CD4-positive, alpha-beta memory T cell (primary cell): Measurements from ENCODE around the gene NAXE. TPM values are rescaled to one million over a fixed set of nuclear protein-coding genes. Genes with fewer than 3 reads are reported as not detected.

Experiments
- CTCF ChIA-PET: fragments of 350-600 bp; sonication (Branson Sonifier 250); formaldehyde crosslinking; loops from one replicate; lab custom pipeline; 2021; ENCODE audit warnings: inconsistent platforms; ENCODE audit not compliant: partially characterized antibody; lab: Charles Lee
- POLR2A ChIA-PET: fragments of 350-600 bp; sonication (Branson Sonifier 250); formaldehyde crosslinking; loops from one replicate; lab custom pipeline; 2021; ENCODE audit not compliant: partially characterized antibody; lab: Charles Lee
- DNase-seq, 5 donors: peaks; one replicate each; pipeline versions ENCODE4 v3.0.0 to v3.0.0-alpha.2; 2020 to 2022; ENCODE audit warnings: mixed read lengths in 1 of 5
- H3K27ac ChIP-seq: one replicate; pipeline ENCODE4 v1.7.0; 2013; ENCODE audit warnings: low read depth, low read length
- H3K27me3 ChIP-seq: 2 replicates; pipeline ENCODE4 v1.7.0; 2013; ENCODE audit warnings: mild to moderate bottlenecking, low read length, moderate library complexity; ENCODE audit not compliant: insufficient read depth
- H3K36me3 ChIP-seq: 2 replicates; pipeline ENCODE4 v1.7.0; 2013; ENCODE audit warnings: mild to moderate bottlenecking, low read length, moderate library complexity; ENCODE audit not compliant: insufficient read depth
- H3K4me1 ChIP-seq: 2 replicates; pipeline ENCODE4 v1.7.0; 2013; ENCODE audit warnings: mild to moderate bottlenecking, low read length, moderate library complexity; ENCODE audit not compliant: insufficient read depth
- H3K4me3 ChIP-seq, 2 donors: one replicate each; pipeline ENCODE4 v1.7.0; 2013; ENCODE audit warnings: low read length in 2 of 2, mild to moderate bottlenecking in 1 of 2
- H3K9me3 ChIP-seq, 2 donors: one replicate each; pipeline ENCODE4 v1.7.0; 2013; ENCODE audit warnings: low read length in 2 of 2, control low read depth in 1 of 2; ENCODE audit not compliant: control insufficient read depth in 1 of 2
- H3K27ac Mint-ChIP-seq, 7 donors: one replicate each; pipeline ENCODE4 v1.8.0; 2020 to 2021; ENCODE audit warnings: mixed read lengths in 7 of 7, mild to moderate bottlenecking in 6 of 7, inconsistent platforms in 3 of 7, moderate library complexity in 3 of 7
- H3K27me3 Mint-ChIP-seq, 2 donors: one replicate each; pipeline ENCODE4 v1.8.0; 2020 to 2021; ENCODE audit warnings: mixed read lengths in 2 of 2
- H3K36me3 Mint-ChIP-seq, 2 donors: one replicate each; pipeline ENCODE4 v1.8.0; 2020 to 2021; ENCODE audit warnings: mixed read lengths in 2 of 2, inconsistent platforms in 1 of 2, mild to moderate bottlenecking in 1 of 2
- H3K4me1 Mint-ChIP-seq, 4 donors: one replicate each; pipeline ENCODE4 v1.8.0; 2020 to 2021; ENCODE audit warnings: mixed read lengths in 4 of 4, mild to moderate bottlenecking in 1 of 4
- H3K4me3 Mint-ChIP-seq, 8 donors: one replicate each; pipeline ENCODE4 v1.8.0; 2020 to 2021; ENCODE audit warnings: mixed read lengths in 8 of 8, mild to moderate bottlenecking in 7 of 8, moderate library complexity in 6 of 8, inconsistent platforms in 3 of 8
- H3K9me3 Mint-ChIP-seq, 8 donors: one replicate each; pipeline ENCODE4 v1.8.0; 2020 to 2021; ENCODE audit warnings: mixed read lengths in 8 of 8, mild to moderate bottlenecking in 5 of 8, inconsistent platforms in 3 of 8, moderate library complexity in 1 of 8
- intact Hi-C: fragments of 100-400 bp; cut with micrococcal nuclease; formaldehyde crosslinking; loops from one replicate; pipeline ENCODE4 v1.15.1; 2023
- polyA plus RNA-seq, 2 donors: library from polyadenylated mRNA; unstranded; fragments of 300-500 nt; fragmentation: Illumina TruSeq; gene quantifications; one replicate each; pipeline ENCODE4 v1.2.3, GENCODE V29; 2021
- total RNA-seq, 2 experiments: library from RNA; stranded (reverse); gene quantifications; one replicate each; pipeline ENCODE4 v1.2.3, GENCODE V29; 2021

NAXE gene
- total and polyA plus RNA-seq, 4 experiments from 2014 or later = 46.7 to 152 (median 71.4) TPM

- Histone ChIP-seq H3K9me3 (no peaks in the 10 kb centered on the region), H3K27me3 (peaks cover 57% of the 10 kb centered on the region), H3K27ac (no peak overlapping the region), H3K4me3 (no peak overlapping the region), H3K4me1 (peaks cover 32% of the 10 kb centered on the region), H3K36me3 (no peaks in the 10 kb centered on the region)
- POLR2A ChIA-PET = no interaction called here
- H3K27me3 Mint-ChIP-seq = peaks cover 61 to 76% of the 10 kb centered on the region in 2 donors
- intact Hi-C loops = no loop called here
- DNase-seq = no peak
- H3K27ac Mint-ChIP-seq = peak overlapping the region in 4 of 7 donors; percentile 12 to 65 (median 23)
- CTCF ChIA-PET = interaction anchor here (0.7 to 3.3 kb wide), 5 partner anchors 8 to 17 kb away, joined by 3 to 23 read pairs (median 4); no protein-coding TSS in a partner anchor
- peak overlapping the region in 6 of 8 donors; percentile 42 to 76 (median 56) for H3K4me3 Mint-ChIP-seq
- H3K4me1 Mint-ChIP-seq = peaks cover 12 to 35% (median 22%) of the 10 kb centered on the region in 4 donors
- H3K36me3 Mint-ChIP-seq = no peaks in the 10 kb centered on the region
- H3K9me3 Mint-ChIP-seq = peaks cover 0 to 3% (median 0%) of the 10 kb centered on the region in 8 donors
Observed at GRCh38 chr1:156643049-156643777, 51.6 kb downstream of the NAXE start.

GRCh38 chr1:156643778-156644092 lies 52.2 kb downstream of the NAXE start:
- CTCF ChIA-PET = interaction anchor here (1.7 to 3.3 kb wide), 2 partner anchors 13 to 18 kb away, joined by 7 to 23 read pairs; no protein-coding TSS in a partner anchor
- peaks cover 0 to 3% (median 0%) of the 10 kb centered on the region in 8 donors for H3K9me3 Mint-ChIP-seq
- peaks cover 12 to 35% (median 22%) of the 10 kb centered on the region in 4 donors for H3K4me1 Mint-ChIP-seq
- H3K4me3 Mint-ChIP-seq = peak overlapping the region in 4 of 8 donors; percentile 3 to 42 (median 15)
- H3K36me3 Mint-ChIP-seq = no peaks in the 10 kb centered on the region
- peak in 3 of 5 donors; percentile 30 to 58 (median 49) for DNase-seq
- H3K36me3 ChIP-seq = no peaks in the 10 kb centered on the region
- intact Hi-C loops = no loop called here
- H3K4me1 ChIP-seq = peaks cover 32% of the 10 kb centered on the region
- H3K27ac ChIP-seq = no peak overlapping the region
- peaks cover 66 to 74% of the 10 kb centered on the region in 2 donors for H3K27me3 Mint-ChIP-seq
- POLR2A ChIA-PET = no interaction called here
- peak overlapping the region in 2 of 7 donors; percentile 15 to 65 for H3K27ac Mint-ChIP-seq
- no peaks in the 10 kb centered on the region for H3K9me3 ChIP-seq
- H3K27me3 ChIP-seq = peaks cover 52% of the 10 kb centered on the region
- H3K4me3 ChIP-seq = no peak overlapping the region

Other genes with a start within 250 kb of the NAXE start
- gene RHBG, start 222.6 kb upstream of the NAXE start, total RNA-seq = not detected
- gene RHBG, start 222.6 kb upstream of the NAXE start, polyA plus RNA-seq = not detected
- 10 to 100 TPM; 65.0 to 69.6 TPM for gene MEF2D, start 91.0 kb upstream of the NAXE start, total RNA-seq
- 10 to 100 TPM in 1 of 2 donors, 1 to 10 TPM in 1; 4.2 to 13.8 TPM for gene MEF2D, start 91.0 kb upstream of the NAXE start, polyA plus RNA-seq
- gene IQGAP3, start 19.2 kb upstream of the NAXE start, total RNA-seq = not detected
- not detected for gene IQGAP3, start 19.2 kb upstream of the NAXE start, polyA plus RNA-seq
- under 1 TPM; 0.84 to 0.91 TPM for gene TTC24, start 12.1 kb upstream of the NAXE start, total RNA-seq
- gene TTC24, start 12.1 kb upstream of the NAXE start, polyA plus RNA-seq = under 1 TPM in 1 of 2 donors, not detected in 1; 0.12 TPM
- 10 to 100 TPM; 26.9 to 30.7 TPM for gene GPATCH4, start 9.7 kb downstream of the NAXE start, total RNA-seq
- gene GPATCH4, start 9.7 kb downstream of the NAXE start, polyA plus RNA-seq = 10 to 100 TPM in 1 of 2 donors, 1 to 10 TPM in 1; 8.1 to 58.5 TPM
- not detected for gene HAPLN2, start 27.6 kb downstream of the NAXE start, total RNA-seq
- not detected for gene HAPLN2, start 27.6 kb downstream of the NAXE start, polyA plus RNA-seq
- not detected for gene BCAN, start 50.3 kb downstream of the NAXE start, total RNA-seq
- gene BCAN, start 50.3 kb downstream of the NAXE start, polyA plus RNA-seq = not detected
- not detected for gene NES, start 85.6 kb downstream of the NAXE start, total RNA-seq
- not detected for gene NES, start 85.6 kb downstream of the NAXE start, polyA plus RNA-seq
- gene CRABP2, start 113.8 kb downstream of the NAXE start, total RNA-seq = under 1 TPM; 0.55 to 0.61 TPM
- under 1 TPM in 1 of 2 donors, not detected in 1; 0.21 TPM for gene CRABP2, start 113.8 kb downstream of the NAXE start, polyA plus RNA-seq
- 10 to 100 TPM; 30.5 to 35.7 TPM for gene METTL25B, start 136.7 kb downstream of the NAXE start, total RNA-seq
- 1 to 10 TPM; 4.6 to 7.5 TPM for gene METTL25B, start 136.7 kb downstream of the NAXE start, polyA plus RNA-seq
- 10 to 100 TPM; 47.9 to 53.1 TPM for gene ISG20L2, start 137.0 kb downstream of the NAXE start, total RNA-seq
- 10 to 100 TPM; 11.4 to 19.3 TPM for gene ISG20L2, start 137.0 kb downstream of the NAXE start, polyA plus RNA-seq
- 10 to 100 TPM; 44.1 to 47.4 TPM for gene MRPL24, start 149.3 kb downstream of the NAXE start, total RNA-seq
- gene MRPL24, start 149.3 kb downstream of the NAXE start, polyA plus RNA-seq = 100 to 1,000 TPM in 1 of 2 donors, 10 to 100 TPM in 1; 86.7 to 150 TPM
- gene HDGF, start 159.9 kb downstream of the NAXE start, total RNA-seq = 10 to 100 TPM; 93.3 to 97.0 TPM
- 10 to 100 TPM; 23.8 to 49.3 TPM for gene HDGF, start 159.9 kb downstream of the NAXE start, polyA plus RNA-seq
- 10 to 100 TPM; 60.9 to 61.3 TPM for gene PRCC, start 175.8 kb downstream of the NAXE start, total RNA-seq
- gene PRCC, start 175.8 kb downstream of the NAXE start, polyA plus RNA-seq = 10 to 100 TPM; 32.8 to 52.7 TPM
- gene SH2D2A, start 225.1 kb downstream of the NAXE start, total RNA-seq = 10 to 100 TPM; 55.1 to 63.6 TPM
- 10 to 100 TPM; 29.1 to 53.9 TPM for gene SH2D2A, start 225.1 kb downstream of the NAXE start, polyA plus RNA-seq